Neuronal stem cell (in vitro differentiated cells): ENCODE measurements around the gene HSDL1.

Experiments used
- DNase-seq: peaks from one replicate; pipeline ENCODE4 v3.0.0-alpha.2; 2013; ENCODE audit warnings: low spot score
- H2AFZ ChIP-seq: one replicate; pipeline ENCODE4 v1.6.1; 2013; ENCODE audit warnings: mild to moderate bottlenecking, low read length, inconsistent platforms
- H2AK5ac ChIP-seq: 2 replicates; pipeline ENCODE4 v1.6.1; 2013; ENCODE audit warnings: low read depth, mild to moderate bottlenecking, inconsistent platforms, low read length, moderate library complexity, mixed read lengths
- H2BK120ac ChIP-seq: 2 replicates; pipeline ENCODE4 v1.6.1; 2013; ENCODE audit warnings: low read depth, mild to moderate bottlenecking, inconsistent platforms, low read length, moderate library complexity, mixed read lengths
- H2BK12ac ChIP-seq: one replicate; pipeline ENCODE4 v1.6.1; 2013; ENCODE audit warnings: low read length, inconsistent platforms
- H2BK15ac ChIP-seq: 2 replicates; pipeline ENCODE4 v1.6.1; 2013; ENCODE audit warnings: mild to moderate bottlenecking, low read length, inconsistent platforms, mixed read lengths
- H2BK5ac ChIP-seq: one replicate; pipeline ENCODE4 v1.6.1; 2013; ENCODE audit warnings: inconsistent platforms, mild to moderate bottlenecking, low read length, moderate library complexity
- H3K14ac ChIP-seq: one replicate; pipeline ENCODE4 v1.6.1; 2013; ENCODE audit warnings: low read length, inconsistent platforms
- H3K18ac ChIP-seq: 2 replicates; pipeline ENCODE4 v1.6.1; 2013; ENCODE audit warnings: low read length, inconsistent platforms
- H3K23ac ChIP-seq: 2 replicates; pipeline ENCODE4 v1.6.1; 2013; ENCODE audit warnings: low read depth, mild to moderate bottlenecking, mixed read lengths, low read length, inconsistent platforms; ENCODE audit not compliant: poor library complexity
- H3K27ac ChIP-seq: replicated peaks from 3 replicates; pipeline ENCODE4 v1.5.1; 2013; ENCODE audit warnings: low read length, inconsistent platforms
- H3K27me3 ChIP-seq, 3 experiments: 2 replicates each; pipeline ENCODE4 v1.6.1; 2013; ENCODE audit warnings: low read length in 3 of 3, mild to moderate bottlenecking in 2 of 3, inconsistent platforms in 1 of 3, low read depth in 1 of 3, mixed read lengths in 1 of 3, moderate library complexity in 1 of 3; ENCODE audit not compliant: control insufficient read depth in 3 of 3, insufficient read depth in 3 of 3
- H3K36me3 ChIP-seq, 2 donors: replicated peaks in 1 of 2; 2 replicates each; pipeline ENCODE4 v1.6.1; 2013; ENCODE audit warnings: low read length in 2 of 2; ENCODE audit not compliant: control insufficient read depth in 2 of 2, insufficient read depth in 2 of 2
- H3K4ac ChIP-seq: 2 replicates; pipeline ENCODE4 v1.6.1; 2013; ENCODE audit warnings: inconsistent platforms, mild to moderate bottlenecking, low read length, moderate library complexity
- H3K4me1 ChIP-seq, 2 donors: 1 replicate in 1 of 2; 2 replicates in 1 of 2; pipeline ENCODE4 v1.6.1; 2013; ENCODE audit warnings: low read length in 2 of 2, low read depth in 1 of 2; ENCODE audit not compliant: control insufficient read depth in 2 of 2, insufficient read depth in 1 of 2
- H3K4me2 ChIP-seq: one replicate; pipeline ENCODE4 v1.6.1; 2013; ENCODE audit warnings: mild to moderate bottlenecking, low read length, inconsistent platforms; ENCODE audit not compliant: insufficient read depth, poor library complexity, severe bottlenecking
- H3K4me3 ChIP-seq, 2 donors: 2 replicates each; pipeline ENCODE4 v1.5.1; 2013; ENCODE audit warnings: low read length in 2 of 2, mild to moderate bottlenecking in 2 of 2, inconsistent platforms in 1 of 2, moderate library complexity in 1 of 2
- H3K79me1 ChIP-seq: one replicate; pipeline ENCODE4 v1.6.1; 2013; ENCODE audit warnings: low read depth, mild to moderate bottlenecking, inconsistent platforms, low read length, moderate library complexity
- H3K9ac ChIP-seq: one replicate; pipeline ENCODE4 v1.6.1; 2013; ENCODE audit warnings: mild to moderate bottlenecking, low read depth, low read length, inconsistent platforms; ENCODE audit not compliant: poor library complexity
- H3K9me3 ChIP-seq, 2 donors: replicated peaks in 1 of 2; 2 replicates each; pipeline versions ENCODE3 to v1.6.1; 2013; ENCODE audit warnings: low read length in 2 of 2, mild to moderate bottlenecking in 2 of 2, inconsistent platforms in 1 of 2, low read depth in 1 of 2, mixed read lengths in 1 of 2, moderate library complexity in 1 of 2; ENCODE audit not compliant: control insufficient read depth in 2 of 2, insufficient read depth in 1 of 2
- H4K8ac ChIP-seq: one replicate; pipeline ENCODE4 v1.6.1; 2013; ENCODE audit warnings: low read depth, mild to moderate bottlenecking, inconsistent platforms, low read length, moderate library complexity
- H4K91ac ChIP-seq: one replicate; pipeline ENCODE4 v1.6.1; 2013; ENCODE audit warnings: low read length, low read depth, mild to moderate bottlenecking, inconsistent platforms; ENCODE audit not compliant: poor library complexity
- WGBS, 2 donors: extraction: QIAGEN DNeasy Blood & Tissue Kit; methylation state at CpG; one replicate each; pipeline ENCODE4 v1.1.7; 2013; ENCODE audit warnings: missing lambda C conversion rate in 2 of 2, mixed read lengths in 1 of 2; ENCODE audit not compliant: insufficient read length in 2 of 2, insufficient replicate concordance in 1 of 2; ENCODE audit errors: extremely low coverage in 2 of 2; 5-methylcytosine and 5-hydroxymethylcytosine counted together

HSDL1 gene

DNA sequence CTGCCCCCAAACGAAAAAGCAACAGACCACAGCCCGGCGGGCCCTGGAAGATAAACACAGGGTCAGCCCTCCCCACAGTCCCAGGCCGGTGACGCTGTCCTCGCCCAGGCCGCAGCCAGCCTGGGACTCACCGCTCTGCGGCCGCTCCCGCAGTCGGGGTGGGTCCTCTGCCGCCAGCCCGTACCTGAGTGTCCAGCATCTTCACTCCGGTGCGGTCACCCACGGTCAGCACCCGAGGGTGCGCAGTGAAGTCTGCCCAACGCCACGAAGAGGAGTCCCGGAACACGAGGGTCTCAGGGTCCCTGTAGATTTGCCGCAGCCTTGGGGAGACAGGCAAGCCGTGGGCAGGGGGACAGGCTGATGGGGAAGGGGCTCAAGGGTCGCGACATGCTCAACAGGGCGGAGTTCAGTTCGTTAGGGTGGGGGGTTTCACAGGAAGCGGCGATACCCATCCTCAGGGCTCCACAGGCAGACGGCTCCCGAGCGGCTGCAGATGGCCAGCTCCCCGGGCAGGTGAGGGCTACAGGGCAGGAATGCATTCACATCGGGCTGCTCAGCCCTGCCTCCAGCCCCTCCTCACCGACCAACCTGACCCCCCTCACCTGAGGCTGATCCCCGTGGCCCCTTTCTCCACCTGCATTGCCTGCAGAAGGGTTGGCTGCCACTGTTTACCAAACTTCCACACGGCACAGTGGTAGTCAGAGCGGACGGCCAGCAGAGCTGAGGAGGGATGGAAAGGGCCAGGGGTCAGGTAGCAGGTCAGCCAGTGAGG is 36.4 kb upstream of the HSDL1 start:
- Histone ChIP-seq H3K18ac (no peak overlapping the region), H3K4ac (no peak overlapping the region), H3K4me3 (no peak overlapping the region), H3K9me3 (no peaks in the 10 kb centered on the region), H3K9ac (no peak overlapping the region), H2BK120ac (no peak overlapping the region), H4K91ac (no peak overlapping the region), H2AK5ac (no peak overlapping the region), H4K8ac (no peak overlapping the region), H2AFZ (no peak overlapping the region), H3K36me3 (peaks cover 45 to 80% of the 10 kb centered on the region in 2 donors), H3K23ac (peak overlapping the region; percentile 80), H3K4me2 (no peak overlapping the region), H3K4me1 (peaks cover 3 to 18% of the 10 kb centered on the region in 2 donors), H3K79me1 (peaks cover 15% of the 10 kb centered on the region), H2BK5ac (no peak overlapping the region), H2BK12ac (no peak overlapping the region), H3K14ac (peak overlapping the region; percentile 8), H3K27me3 (no peaks in the 10 kb centered on the region), H3K27ac (no peak overlapping the region), H2BK15ac (no peak overlapping the region)
- DNase-seq, result no peak
- no CpG with 5 or more reads among the region's 41 CpGs for WGBS, 2 donors

DNA sequence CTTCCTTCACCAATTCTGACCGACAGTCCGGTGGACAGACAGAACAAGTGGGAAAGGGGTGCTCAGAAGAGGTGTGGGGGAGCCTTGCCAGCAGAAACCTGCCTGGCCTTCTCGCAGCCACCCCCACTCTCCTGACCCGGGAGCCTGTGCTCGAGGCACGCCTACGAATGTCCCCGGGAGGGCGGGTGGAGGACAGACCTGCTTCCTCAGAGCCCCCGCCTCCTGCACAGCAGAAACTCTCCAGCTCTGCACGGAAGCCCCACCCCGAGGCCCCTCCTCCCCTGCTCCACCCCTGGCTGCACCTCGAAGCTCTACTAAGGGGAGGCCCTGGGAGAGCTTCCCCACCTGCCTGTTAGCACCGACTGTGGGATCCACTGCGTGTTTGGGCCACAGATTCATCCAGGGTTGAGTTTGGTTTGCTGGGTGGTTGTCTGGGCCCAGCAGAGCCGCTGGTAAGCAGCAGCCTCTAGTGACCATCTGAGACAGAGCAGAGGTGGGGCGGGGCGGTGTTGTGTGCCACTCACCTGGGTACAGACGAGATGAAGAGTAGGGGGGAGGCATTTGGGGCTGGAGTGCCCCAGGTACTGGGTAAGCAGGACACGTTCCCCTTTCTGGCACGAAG is 35.7 kb upstream of the HSDL1 start:
- Histone ChIP-seq H3K4ac (no peak overlapping the region), H4K91ac (no peak overlapping the region), H2BK120ac (no peak overlapping the region), H4K8ac (no peak overlapping the region), H3K36me3 (peaks cover 45 to 80% of the 10 kb centered on the region in 2 donors), H2BK5ac (no peak overlapping the region), H3K18ac (no peak overlapping the region), H2BK15ac (no peak overlapping the region), H3K27me3 (no peaks in the 10 kb centered on the region), H2AFZ (no peak overlapping the region), H3K9ac (no peak overlapping the region), H3K4me3 (no peak overlapping the region), H3K9me3 (no peaks in the 10 kb centered on the region), H3K79me1 (peaks cover 11% of the 10 kb centered on the region), H2BK12ac (no peak overlapping the region), H3K4me1 (peaks cover 0 to 15% of the 10 kb centered on the region in 2 donors), H3K23ac (peak overlapping the region; percentile 73), H2AK5ac (no peak overlapping the region), H3K27ac (no peak overlapping the region), H3K14ac (no peak overlapping the region), H3K4me2 (no peak overlapping the region)
- DNase-seq, result no peak
- no CpG with 5 or more reads among the region's 21 CpGs for WGBS, 2 donors

DNA sequence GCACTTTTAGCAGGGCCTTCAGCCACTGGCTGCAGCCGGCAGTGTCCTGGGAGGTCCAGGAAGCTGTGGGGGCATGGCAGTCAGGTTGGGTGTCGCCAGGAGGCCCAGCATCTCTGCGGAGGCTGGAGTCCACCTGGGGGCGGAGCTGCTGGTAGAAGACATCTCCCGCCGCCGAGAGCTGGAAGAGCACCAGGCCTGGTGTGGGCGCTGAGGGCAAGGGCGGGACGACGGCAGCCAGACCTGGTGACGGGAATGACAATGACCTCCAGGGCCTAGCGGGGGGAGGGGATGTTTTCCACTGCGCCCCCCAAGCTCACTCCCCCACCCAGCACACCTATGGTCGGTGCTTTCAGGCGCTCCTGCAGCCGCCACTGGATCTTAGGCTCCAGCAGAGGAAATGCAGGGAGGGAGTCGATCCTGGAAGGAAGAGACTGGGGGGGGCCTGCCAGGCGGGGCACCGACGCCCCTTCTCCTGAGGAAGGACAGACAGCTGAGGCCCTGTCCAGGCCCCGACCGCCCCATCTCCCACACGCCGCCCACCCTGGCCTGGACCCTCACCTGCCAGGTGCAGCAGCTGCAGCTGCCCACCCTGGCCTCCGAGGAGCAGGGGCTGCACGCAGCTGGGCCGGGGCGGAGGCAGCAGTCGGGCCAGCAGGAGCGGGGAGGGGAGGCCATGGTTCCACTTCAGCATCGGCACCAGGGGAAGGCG is 34.8 kb upstream of the HSDL1 start:
- no peak overlapping the region for H3K9ac ChIP-seq
- no peaks in the 10 kb centered on the region for H3K9me3 ChIP-seq
- H4K91ac ChIP-seq, result no peak overlapping the region
- no peak overlapping the region for H2AK5ac ChIP-seq
- no peak overlapping the region for H3K4me2 ChIP-seq
- DNase-seq, result no peak
- peaks cover 9% of the 10 kb centered on the region for H3K79me1 ChIP-seq
- H3K36me3 ChIP-seq, result peaks cover 45 to 74% of the 10 kb centered on the region in 2 donors
- H2AFZ ChIP-seq, result no peak overlapping the region
- H3K23ac ChIP-seq, result peak overlapping the region; percentile 73
- H3K18ac ChIP-seq, result no peak overlapping the region
- no peak overlapping the region for H3K14ac ChIP-seq
- H3K27ac ChIP-seq, result no peak overlapping the region
- H2BK120ac ChIP-seq, result no peak overlapping the region
- no peak overlapping the region for H3K4ac ChIP-seq
- no peak overlapping the region for H3K4me3 ChIP-seq
- H3K4me1 ChIP-seq, result peaks cover 0 to 15% of the 10 kb centered on the region in 2 donors
- H4K8ac ChIP-seq, result no peak overlapping the region
- no peaks in the 10 kb centered on the region for H3K27me3 ChIP-seq
- no peak overlapping the region for H2BK15ac ChIP-seq
- no peak overlapping the region for H2BK12ac ChIP-seq
- no CpG with 5 or more reads among the region's 33 CpGs for WGBS, 2 donors
- H2BK5ac ChIP-seq, result peak overlapping the region; percentile 24
